Astrocyte of the cerebellum (primary cell): ENCODE measurements around the gene TTYH3.
"Not testable (repeated sequence)": the region's sequence is repeated elsewhere in the genome, so short reads cannot be mapped to it uniquely, and the experiment has no call there.

Source experiments
- DNase-seq: peaks from one replicate; pipeline ENCODE4 v3.0.0-alpha.2; 2011; ENCODE audit warnings: low read depth
- H3K4me3 ChIP-seq: 2 replicates; pipeline ENCODE4 v1.5.1; 2011; ENCODE audit warnings: mild to moderate bottlenecking, low read depth, low read length, moderate library complexity
- CTCF ChIP-seq: IDR thresholded peaks from 2 replicates; pipeline ENCODE4 v1.5.1; 2012; ENCODE audit warnings: low read length, low read depth, moderate library complexity, mild to moderate bottlenecking; ENCODE audit errors: missing control alignments
- in situ Hi-C: cut with HindIII; loops from 2 replicates; pipeline ENCODE4 v1.10.0; 2017; ENCODE audit warnings: low sequenced_read_pairs

Gene TTYH3

GRCh38 chr7:2689343-2689847 lies 57.6 kb downstream of the TTYH3 start:
- H3K4me3 ChIP-seq, result no peak overlapping the region
- no peak for DNase-seq
- in situ Hi-C loops, result no loop called here
- TF ChIP-seq CTCF, result no peak

- TF ChIP-seq CTCF, result no peak
- no peak overlapping the region for H3K4me3 ChIP-seq
- in situ Hi-C loops, result no loop called here
- no peak for DNase-seq
Observed at GRCh38 chr7:2689951-2690705, 58.3 kb downstream of the TTYH3 start.

- no peak for DNase-seq
- in situ Hi-C loops, result no loop called here
- no peak overlapping the region for H3K4me3 ChIP-seq
- no peak for TF ChIP-seq CTCF
Observed at GRCh38 chr7:2691011-2691707, 59.4 kb downstream of the TTYH3 start.

- DNase-seq, H3K4me3 ChIP-seq, in situ Hi-C loops: not testable (repeated sequence)
Observed at GRCh38 chr7:2691932-2692439, 60.2 kb downstream of the TTYH3 start.

GRCh38 chr7:2692543-2692942 lies 60.8 kb downstream of the TTYH3 start:
- no peak for DNase-seq
- TF ChIP-seq CTCF, result no peak
- H3K4me3 ChIP-seq, result no peak overlapping the region
- in situ Hi-C loops, result no loop called here

GRCh38 chr7:2693420-2694121 lies 61.8 kb downstream of the TTYH3 start:
- in situ Hi-C loops, DNase-seq, H3K4me3 ChIP-seq: not testable (repeated sequence)

- H3K4me3 ChIP-seq, DNase-seq, in situ Hi-C loops: not testable (repeated sequence)
Observed at GRCh38 chr7:2694122-2694436, 62.3 kb downstream of the TTYH3 start.
